Transverse colon (tissue), 4 donors: Measurements from ENCODE around the gene MMP2. TPM values are rescaled to one million over a fixed set of nuclear protein-coding genes. Genes with fewer than 3 reads are reported as not detected.

Source experiments
- DNase-seq: peaks from one replicate; pipeline ENCODE4 v3.0.0-alpha.2; 2019
- H3K27ac ChIP-seq, 4 donors: fragments of 200-600 bp; sonication (generic); 2 replicates each; pipeline ENCODE4 v1.5.1; 2016 to 2018; ENCODE audit warnings: inconsistent platforms in 4 of 4
- H3K27me3 ChIP-seq: fragments of 200-600 bp; sonication (generic); 2 replicates; pipeline ENCODE4 v1.5.1; 2017; ENCODE audit warnings: inconsistent platforms
- H3K36me3 ChIP-seq, 4 donors: fragments of 200-600 bp; sonication (generic); 2 replicates each; pipeline ENCODE4 v1.5.1; 2017 to 2019; ENCODE audit warnings: inconsistent platforms in 4 of 4
- H3K4me1 ChIP-seq, 4 donors: fragments of 200-600 bp; sonication (generic); 2 replicates each; pipeline ENCODE4 v1.5.1; 2017 to 2020; ENCODE audit warnings: inconsistent platforms in 4 of 4
- H3K4me3 ChIP-seq, 4 donors: fragments of 200-600 bp; sonication (generic); 1 replicate in 1 of 4; 2 replicates in 3 of 4; pipeline versions ENCODE4 v1.5.1 to v1.6.1; 2017 to 2019; ENCODE audit warnings: inconsistent platforms in 4 of 4
- H3K9me3 ChIP-seq, 2 donors: fragments of 200-600 bp; sonication (generic); 2 replicates each; pipeline ENCODE4 v1.5.1; 2017 to 2019; ENCODE audit warnings: inconsistent platforms in 2 of 2
- EP300 ChIP-seq: sonication (generic); formaldehyde crosslinking; IDR thresholded peaks from one replicate; pipeline ENCODE4 v1.6.1; 2017; ENCODE audit warnings: antibody characterized with exemption, low read depth
- POLR2A ChIP-seq: fragments of 450-650 bp; IDR thresholded peaks from one replicate; pipeline ENCODE4 v1.6.1; 2016; ENCODE audit warnings: antibody characterized with exemption, mild to moderate bottlenecking, moderate library complexity
- POLR2AphosphoS5 ChIP-seq, 3 donors: sonication (generic); formaldehyde crosslinking; IDR thresholded peaks; one replicate each; pipeline ENCODE4 v1.6.1; 2016; ENCODE audit warnings: antibody characterized with exemption in 3 of 3
- WGBS, 2 donors: methylation state at CpG; one replicate each; pipeline ENCODE4 v1.1.5; 2018; ENCODE audit warnings: low coverage in 1 of 2; 5-methylcytosine and 5-hydroxymethylcytosine counted together
- in situ Hi-C, 4 donors: fragments of 200-750 bp; cut with MboI; loops; one replicate each; pipeline versions ENCODE4 v1.15.0 to v1.15.1; 2017; ENCODE audit warnings: low sequenced_read_pairs in 3 of 4, low pct_ligation_motif_present in 1 of 4, low pct_unique_long_range_greater_than_20kb in 1 of 4
- intact Hi-C: fragments of 100-400 bp; cut with DNase I; formaldehyde crosslinking; loops from one replicate; pipeline ENCODE4 v1.15.1; 2023; ENCODE audit warnings: low total_unique reads
- total RNA-seq, 4 donors: library from RNA; depleted of rRNA; stranded (reverse); fragments of >200 nt; gene quantifications; one replicate each; pipeline ENCODE4 v1.1.0, GENCODE V29; 2016
- TF ChIP-seq, protein P1 (sequence below), 5 experiments: fragments of 200-600 bp in 3 of 5; fragments of 450-650 bp in 2 of 5; sonication (generic) in 3 of 5; IDR thresholded peaks; 1 replicate in 2 of 5; 2 replicates in 3 of 5; pipeline ENCODE4 v1.5.1; 2016 to 2017; ENCODE audit warnings: antibody characterized with exemption in 5 of 5, inconsistent platforms in 3 of 5, mild to moderate bottlenecking in 2 of 5, moderate library complexity in 1 of 5

Gene MMP2
- total RNA-seq, 4 donors from 2014 or later: 52.7 to 105 (median 73.1) TPM

DNA sequence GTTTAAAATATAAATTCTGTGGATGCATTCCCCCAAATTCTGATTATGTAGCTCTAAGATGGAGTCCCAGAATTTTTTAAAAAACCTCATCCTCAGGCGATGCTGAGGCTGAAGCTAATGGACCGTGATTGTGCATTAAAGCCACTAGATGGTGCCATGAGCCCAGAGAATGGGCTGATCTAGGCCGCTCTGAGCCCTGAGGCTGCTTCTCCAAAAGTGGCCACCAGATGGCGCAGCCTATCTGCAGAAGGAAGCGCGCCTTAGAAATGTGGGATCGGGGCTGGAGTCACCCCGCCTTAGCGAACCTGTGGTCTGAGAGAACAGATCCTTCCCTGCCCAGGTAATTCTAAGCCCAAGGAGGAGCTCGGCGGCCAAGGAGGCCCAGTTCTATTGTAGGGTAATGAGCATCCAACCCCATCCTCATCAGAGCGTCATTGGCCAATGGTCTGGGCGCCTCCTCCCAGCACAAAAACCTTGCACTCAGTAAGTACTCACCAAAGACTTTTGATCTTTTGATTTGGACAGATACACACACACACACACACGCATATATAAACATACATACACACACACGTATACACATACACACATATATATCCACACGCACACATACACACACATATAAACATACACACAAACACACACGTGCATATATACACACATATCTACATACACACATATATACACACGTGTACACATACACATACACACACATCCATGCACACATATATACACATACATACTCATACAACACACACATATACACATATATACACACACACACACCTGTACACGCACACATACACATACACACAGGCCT is 13.7 kb upstream of the MMP2 start:
- in situ Hi-C loops (loop anchor here (5.0 to 25.0 kb wide), 7 partner anchors 80 to 380 kb away; partner anchors contain the start of gene CES1 (in 3 of the 4)), intact Hi-C loops (loop anchor here (1.0 to 5.0 kb wide), 3 partner anchors 77 to 378 kb away; no protein-coding TSS in a partner anchor)
- no peak overlapping the region for H3K4me3 ChIP-seq
- H3K27me3 ChIP-seq: no peaks in the 10 kb centered on the region
- H3K4me1 ChIP-seq: peaks cover 0 to under 1% (median 0%) of the 10 kb centered on the region in 4 donors
- 26 to 44% methylated on average over 9 to 19 of the region's 19 CpGs for whole genome bisulfite sequencing, 2 donors
- no peaks in the 10 kb centered on the region for H3K9me3 ChIP-seq
- peak; percentile 91 for DNase-seq
- no peak for TF ChIP-seq POLR2A
- TF ChIP-seq, protein P1, sequence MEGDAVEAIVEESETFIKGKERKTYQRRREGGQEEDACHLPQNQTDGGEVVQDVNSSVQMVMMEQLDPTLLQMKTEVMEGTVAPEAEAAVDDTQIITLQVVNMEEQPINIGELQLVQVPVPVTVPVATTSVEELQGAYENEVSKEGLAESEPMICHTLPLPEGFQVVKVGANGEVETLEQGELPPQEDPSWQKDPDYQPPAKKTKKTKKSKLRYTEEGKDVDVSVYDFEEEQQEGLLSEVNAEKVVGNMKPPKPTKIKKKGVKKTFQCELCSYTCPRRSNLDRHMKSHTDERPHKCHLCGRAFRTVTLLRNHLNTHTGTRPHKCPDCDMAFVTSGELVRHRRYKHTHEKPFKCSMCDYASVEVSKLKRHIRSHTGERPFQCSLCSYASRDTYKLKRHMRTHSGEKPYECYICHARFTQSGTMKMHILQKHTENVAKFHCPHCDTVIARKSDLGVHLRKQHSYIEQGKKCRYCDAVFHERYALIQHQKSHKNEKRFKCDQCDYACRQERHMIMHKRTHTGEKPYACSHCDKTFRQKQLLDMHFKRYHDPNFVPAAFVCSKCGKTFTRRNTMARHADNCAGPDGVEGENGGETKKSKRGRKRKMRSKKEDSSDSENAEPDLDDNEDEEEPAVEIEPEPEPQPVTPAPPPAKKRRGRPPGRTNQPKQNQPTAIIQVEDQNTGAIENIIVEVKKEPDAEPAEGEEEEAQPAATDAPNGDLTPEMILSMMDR (IDR thresholded peaks at IDR 0.05): peak; percentile 99 to 100 (median 100)
- H3K27ac ChIP-seq: no peak overlapping the region
- no peaks in the 10 kb centered on the region for H3K36me3 ChIP-seq

DNA sequence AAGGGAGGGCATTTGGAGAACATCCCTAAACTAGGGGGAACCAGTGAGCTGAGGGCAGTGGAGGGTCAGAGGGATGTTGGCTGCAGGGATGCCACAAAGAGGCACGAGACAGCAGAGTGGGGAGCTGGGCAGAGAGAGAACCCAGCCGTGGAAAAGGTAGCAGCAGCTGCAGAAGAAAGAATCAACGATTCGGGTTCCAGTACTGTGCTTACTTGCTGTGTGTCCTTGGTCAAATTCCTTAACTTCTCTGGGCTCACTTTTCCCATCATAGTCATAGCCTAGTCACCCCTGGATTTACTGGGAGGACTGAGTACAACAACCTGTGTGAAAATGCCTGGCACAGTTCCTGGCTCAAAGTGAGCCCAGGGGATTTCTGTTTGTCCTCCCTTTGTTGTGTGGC is 12.8 kb upstream of the MMP2 start:
- intact Hi-C loops: loop anchor here (5.0 kb wide), 2 partner anchors 76 to 236 kb away; no protein-coding TSS in a partner anchor
- DNase-seq: no peak
- Histone ChIP-seq H3K27me3 (no peaks in the 10 kb centered on the region), H3K9me3 (no peaks in the 10 kb centered on the region), H3K27ac (no peak overlapping the region), H3K36me3 (no peaks in the 10 kb centered on the region), H3K4me1 (peaks cover 0 to 4% (median 2%) of the 10 kb centered on the region in 4 donors), H3K4me3 (no peak overlapping the region)
- in situ Hi-C loops: loop anchor here (5.0 to 25.0 kb wide), 7 partner anchors 79 to 379 kb away; partner anchors contain the start of gene CES1 (in 3 of the 4)
- TF ChIP-seq EP300: no peak
- WGBS, 2 donors: 86 to 91% methylated on average over 4 of the region's 4 CpGs

- TF ChIP-seq POLR2A: no peak
- no peak for TF ChIP-seq EP300
- TF ChIP-seq POLR2AphosphoS5 (IDR thresholded peaks at IDR 0.05): no peak
- TF ChIP-seq, protein P1 (IDR thresholded peaks at IDR 0.05): no peak
- in situ Hi-C loops (loop anchor here (5.0 to 25.0 kb wide), 7 partner anchors 77 to 377 kb away; partner anchors contain the start of gene CES1 (in 3 of the 4)), intact Hi-C loops (loop anchor here (5.0 kb wide), 2 partner anchors 74 to 234 kb away; no protein-coding TSS in a partner anchor)
- Histone ChIP-seq H3K4me1 (peaks cover 0 to 5% (median 2%) of the 10 kb centered on the region in 4 donors), H3K9me3 (no peaks in the 10 kb centered on the region), H3K27ac (no peak overlapping the region), H3K27me3 (no peaks in the 10 kb centered on the region), H3K36me3 (no peaks in the 10 kb centered on the region), H3K4me3 (no peak overlapping the region)
- no peak for DNase-seq
- WGBS, 2 donors: 81% methylated on average over 3 of the region's 3 CpGs; no CpG with 5 or more reads in 1 of the 2 donors
These were observed 11.1 kb upstream of the MMP2 start for GRCh38 chr16:55467898-55468297.

- 79% methylated on average over 7 of the region's 7 CpGs; no CpG with 5 or more reads in 1 of the 2 donors for WGBS, 2 donors
- H3K4me1 ChIP-seq: peaks cover 0 to 5% (median 2%) of the 10 kb centered on the region in 4 donors
- TF ChIP-seq EP300 (no peak), POLR2AphosphoS5 (IDR thresholded peaks at IDR 0.05) (no peak), POLR2A (no peak)
- TF ChIP-seq, protein P1 (IDR thresholded peaks at IDR 0.05): no peak
- intact Hi-C loops (loop anchor here (5.0 kb wide), 2 partner anchors 74 to 234 kb away; no protein-coding TSS in a partner anchor), in situ Hi-C loops (loop anchor here (5.0 to 25.0 kb wide), 7 partner anchors 76 to 376 kb away; partner anchors contain the start of gene CES1 (in 3 of the 4))
- no peaks in the 10 kb centered on the region for H3K9me3 ChIP-seq
- no peaks in the 10 kb centered on the region for H3K27me3 ChIP-seq
- H3K36me3 ChIP-seq: no peaks in the 10 kb centered on the region
- H3K4me3 ChIP-seq: no peak overlapping the region
- no peak for DNase-seq
- H3K27ac ChIP-seq: no peak overlapping the region
These were observed 10.5 kb upstream of the MMP2 start for GRCh38 chr16:55468352-55468990.
